Measurements from ENCODE around the gene HOXB8.

DNA sequence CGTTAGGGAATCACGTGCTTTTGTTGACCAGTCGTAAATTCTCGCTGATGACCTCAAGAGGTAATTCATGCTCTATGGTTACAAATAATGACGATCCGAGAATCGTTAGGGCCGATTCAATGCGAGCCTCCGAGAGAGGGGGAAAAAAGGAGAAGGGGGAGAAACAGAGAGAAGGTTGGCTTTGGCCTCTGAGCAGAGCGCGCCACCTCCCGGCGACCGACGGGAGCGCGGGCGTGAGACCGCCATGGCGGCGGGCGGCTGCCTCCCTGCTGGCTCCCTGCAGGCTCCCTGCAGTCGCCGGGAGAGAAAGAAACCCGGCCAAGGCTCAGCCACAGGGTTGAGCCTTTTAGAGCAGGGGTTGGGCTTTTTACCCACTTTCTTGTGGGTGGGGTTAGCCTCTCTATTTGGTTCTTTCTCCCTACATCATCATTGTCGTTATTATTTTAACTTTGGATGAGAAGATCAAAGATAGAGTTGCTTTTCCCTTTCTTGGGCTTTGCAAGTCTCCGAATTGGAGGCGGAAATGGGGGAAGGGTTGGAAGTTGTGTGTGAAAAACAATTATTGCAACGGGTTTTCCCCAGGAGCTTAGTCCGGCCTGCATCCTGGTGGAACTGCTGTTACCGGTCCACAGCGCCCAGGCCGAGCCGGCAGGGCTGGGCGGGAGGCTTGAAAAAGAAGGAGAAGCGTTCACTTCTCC is 21.1 kb downstream of the HOXB8 start:
- TF ChIP-seq ZFP30 (CRISPR knock-in tag; IDR thresholded peaks at IDR 0.05) (no peak), SNAI2 (CRISPR knock-in tag; IDR thresholded peaks at IDR 0.05) (no peak), ZNF8 (CRISPR knock-in tag; IDR thresholded peaks at IDR 0.05) (no peak), ZFP3 (CRISPR knock-in tag; IDR thresholded peaks at IDR 0.05) (no peak), ZC3H10 (CRISPR knock-in tag; IDR thresholded peaks at IDR 0.05) (no peak), ESRRG (CRISPR knock-in tag; IDR thresholded peaks at IDR 0.05) (no peak)
- TF ChIP-seq, protein P1, sequence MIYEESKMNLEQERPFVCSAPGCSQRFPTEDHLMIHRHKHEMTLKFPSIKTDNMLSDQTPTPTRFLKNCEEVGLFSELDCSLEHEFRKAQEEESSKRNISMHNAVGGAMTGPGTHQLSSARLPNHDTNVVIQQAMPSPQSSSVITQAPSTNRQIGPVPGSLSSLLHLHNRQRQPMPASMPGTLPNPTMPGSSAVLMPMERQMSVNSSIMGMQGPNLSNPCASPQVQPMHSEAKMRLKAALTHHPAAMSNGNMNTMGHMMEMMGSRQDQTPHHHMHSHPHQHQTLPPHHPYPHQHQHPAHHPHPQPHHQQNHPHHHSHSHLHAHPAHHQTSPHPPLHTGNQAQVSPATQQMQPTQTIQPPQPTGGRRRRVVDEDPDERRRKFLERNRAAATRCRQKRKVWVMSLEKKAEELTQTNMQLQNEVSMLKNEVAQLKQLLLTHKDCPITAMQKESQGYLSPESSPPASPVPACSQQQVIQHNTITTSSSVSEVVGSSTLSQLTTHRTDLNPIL (CRISPR knock-in tag; IDR thresholded peaks at IDR 0.05; ENCODE audit: low read depth): no peak
- TF ChIP-seq, protein P2, sequence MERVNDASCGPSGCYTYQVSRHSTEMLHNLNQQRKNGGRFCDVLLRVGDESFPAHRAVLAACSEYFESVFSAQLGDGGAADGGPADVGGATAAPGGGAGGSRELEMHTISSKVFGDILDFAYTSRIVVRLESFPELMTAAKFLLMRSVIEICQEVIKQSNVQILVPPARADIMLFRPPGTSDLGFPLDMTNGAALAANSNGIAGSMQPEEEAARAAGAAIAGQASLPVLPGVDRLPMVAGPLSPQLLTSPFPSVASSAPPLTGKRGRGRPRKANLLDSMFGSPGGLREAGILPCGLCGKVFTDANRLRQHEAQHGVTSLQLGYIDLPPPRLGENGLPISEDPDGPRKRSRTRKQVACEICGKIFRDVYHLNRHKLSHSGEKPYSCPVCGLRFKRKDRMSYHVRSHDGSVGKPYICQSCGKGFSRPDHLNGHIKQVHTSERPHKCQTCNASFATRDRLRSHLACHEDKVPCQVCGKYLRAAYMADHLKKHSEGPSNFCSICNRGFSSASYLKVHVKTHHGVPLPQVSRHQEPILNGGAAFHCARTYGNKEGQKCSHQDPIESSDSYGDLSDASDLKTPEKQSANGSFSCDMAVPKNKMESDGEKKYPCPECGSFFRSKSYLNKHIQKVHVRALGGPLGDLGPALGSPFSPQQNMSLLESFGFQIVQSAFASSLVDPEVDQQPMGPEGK (CRISPR knock-in tag; IDR thresholded peaks at IDR 0.05; ENCODE audit: borderline replicate concordance): no peak
- TF ChIP-seq, protein P3, sequence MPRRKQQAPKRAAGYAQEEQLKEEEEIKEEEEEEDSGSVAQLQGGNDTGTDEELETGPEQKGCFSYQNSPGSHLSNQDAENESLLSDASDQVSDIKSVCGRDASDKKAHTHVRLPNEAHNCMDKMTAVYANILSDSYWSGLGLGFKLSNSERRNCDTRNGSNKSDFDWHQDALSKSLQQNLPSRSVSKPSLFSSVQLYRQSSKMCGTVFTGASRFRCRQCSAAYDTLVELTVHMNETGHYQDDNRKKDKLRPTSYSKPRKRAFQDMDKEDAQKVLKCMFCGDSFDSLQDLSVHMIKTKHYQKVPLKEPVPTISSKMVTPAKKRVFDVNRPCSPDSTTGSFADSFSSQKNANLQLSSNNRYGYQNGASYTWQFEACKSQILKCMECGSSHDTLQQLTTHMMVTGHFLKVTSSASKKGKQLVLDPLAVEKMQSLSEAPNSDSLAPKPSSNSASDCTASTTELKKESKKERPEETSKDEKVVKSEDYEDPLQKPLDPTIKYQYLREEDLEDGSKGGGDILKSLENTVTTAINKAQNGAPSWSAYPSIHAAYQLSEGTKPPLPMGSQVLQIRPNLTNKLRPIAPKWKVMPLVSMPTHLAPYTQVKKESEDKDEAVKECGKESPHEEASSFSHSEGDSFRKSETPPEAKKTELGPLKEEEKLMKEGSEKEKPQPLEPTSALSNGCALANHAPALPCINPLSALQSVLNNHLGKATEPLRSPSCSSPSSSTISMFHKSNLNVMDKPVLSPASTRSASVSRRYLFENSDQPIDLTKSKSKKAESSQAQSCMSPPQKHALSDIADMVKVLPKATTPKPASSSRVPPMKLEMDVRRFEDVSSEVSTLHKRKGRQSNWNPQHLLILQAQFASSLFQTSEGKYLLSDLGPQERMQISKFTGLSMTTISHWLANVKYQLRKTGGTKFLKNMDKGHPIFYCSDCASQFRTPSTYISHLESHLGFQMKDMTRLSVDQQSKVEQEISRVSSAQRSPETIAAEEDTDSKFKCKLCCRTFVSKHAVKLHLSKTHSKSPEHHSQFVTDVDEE (CRISPR knock-in tag; IDR thresholded peaks at IDR 0.05): no peak

All from SK-N-SH treated with all-trans-retinoic acid at 6 μM for 48 hours (cell line).